HG02970 (cell line): ENCODE measurements around the gene EPB41L3.
"Not testable (repeated sequence)": the region's sequence is repeated elsewhere in the genome, so short reads cannot be mapped to it uniquely, and the experiment has no call there.

ENCODE experiments used
- ATAC-seq: cut with Tn5 transposase; IDR thresholded peaks from one replicate; pipeline ENCODE4 v1.9.1; 2021; ENCODE audit warnings: mild to moderate bottlenecking, moderate library complexity, moderate number of reproducible peaks; ENCODE audit not compliant: unreplicated experiment, low FRiP score

Gene EPB41L3

GRCh38 chr18:5503740-5504139 lies 40.1 kb downstream of the EPB41L3 start:
- no peak for ATAC-seq

DNA sequence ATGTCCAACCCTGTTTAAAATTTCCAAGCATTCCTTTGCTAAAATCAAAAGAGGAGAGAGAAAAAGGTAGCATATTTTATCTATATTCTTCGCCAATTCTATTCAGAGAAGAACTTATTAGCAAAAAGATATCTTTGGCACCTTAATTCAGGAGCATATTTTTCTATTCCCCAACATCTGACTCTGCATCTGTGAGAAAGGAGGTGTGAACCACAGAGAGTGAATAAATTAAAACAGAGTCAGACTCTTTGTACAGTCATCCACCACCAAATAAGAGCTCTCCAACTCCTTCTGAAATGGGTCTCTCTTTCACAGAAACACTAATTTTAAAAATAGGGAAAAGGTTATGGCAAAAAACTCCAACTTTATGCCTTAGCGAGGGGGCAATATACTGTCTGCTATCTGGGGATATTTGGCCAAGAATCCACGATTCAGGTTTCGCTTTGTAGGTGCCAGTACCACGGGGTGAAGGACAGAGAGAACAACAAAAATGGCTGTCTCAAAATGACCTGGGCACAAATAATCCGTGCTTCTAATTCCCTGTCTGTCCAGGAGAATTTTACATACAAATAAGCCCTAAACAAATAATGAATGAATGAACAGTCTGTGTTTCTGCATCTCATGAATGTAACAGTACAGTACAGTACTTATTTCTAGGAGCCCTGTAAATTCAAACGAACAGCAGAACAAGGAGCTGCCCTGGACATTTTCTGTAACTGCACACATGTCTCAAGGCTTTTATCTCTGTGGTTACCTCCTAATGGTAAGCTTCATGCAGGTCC lies 43.4 kb downstream of the EPB41L3 start:
- ATAC-seq = no peak

DNA sequence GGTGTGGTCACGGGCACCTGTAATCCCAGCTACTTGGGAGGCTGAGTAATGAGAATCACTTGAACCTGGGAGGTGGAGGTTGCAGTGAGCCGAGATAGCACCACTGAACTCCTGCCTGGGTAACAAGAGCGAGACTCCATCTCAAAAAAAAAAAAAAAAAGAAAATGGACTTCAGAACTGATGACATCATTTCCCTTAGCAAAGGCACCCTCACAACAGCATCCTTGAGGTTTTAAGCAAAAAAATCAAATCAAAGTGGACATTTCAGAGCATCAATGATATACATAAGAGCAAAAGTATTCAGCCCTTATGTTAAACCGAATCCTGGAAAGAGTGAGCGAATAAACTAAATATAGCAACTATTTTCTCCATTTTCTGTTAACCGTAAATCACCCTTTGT lies 45.3 kb downstream of the EPB41L3 start:
- no peak for ATAC-seq

DNA sequence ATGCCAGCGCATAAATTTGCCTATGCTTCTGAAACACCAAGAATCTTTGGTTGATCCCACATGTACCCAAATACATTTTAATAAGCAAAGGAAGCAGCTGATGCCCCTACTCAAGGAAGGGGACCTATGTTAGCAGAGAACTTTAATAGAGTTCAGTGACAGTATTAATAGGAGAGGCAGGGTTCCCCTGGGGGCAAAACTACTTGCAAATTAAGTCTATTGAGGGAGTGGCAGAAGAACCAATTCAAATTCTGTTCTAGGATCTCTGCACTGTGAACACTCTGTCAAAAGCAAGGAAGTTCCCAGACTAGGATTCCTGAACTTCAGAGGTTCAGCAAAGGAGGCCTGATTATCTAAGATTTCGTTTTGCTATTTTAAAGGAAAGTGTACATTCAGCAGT lies 47.5 kb downstream of the EPB41L3 start:
- no peak for ATAC-seq

DNA sequence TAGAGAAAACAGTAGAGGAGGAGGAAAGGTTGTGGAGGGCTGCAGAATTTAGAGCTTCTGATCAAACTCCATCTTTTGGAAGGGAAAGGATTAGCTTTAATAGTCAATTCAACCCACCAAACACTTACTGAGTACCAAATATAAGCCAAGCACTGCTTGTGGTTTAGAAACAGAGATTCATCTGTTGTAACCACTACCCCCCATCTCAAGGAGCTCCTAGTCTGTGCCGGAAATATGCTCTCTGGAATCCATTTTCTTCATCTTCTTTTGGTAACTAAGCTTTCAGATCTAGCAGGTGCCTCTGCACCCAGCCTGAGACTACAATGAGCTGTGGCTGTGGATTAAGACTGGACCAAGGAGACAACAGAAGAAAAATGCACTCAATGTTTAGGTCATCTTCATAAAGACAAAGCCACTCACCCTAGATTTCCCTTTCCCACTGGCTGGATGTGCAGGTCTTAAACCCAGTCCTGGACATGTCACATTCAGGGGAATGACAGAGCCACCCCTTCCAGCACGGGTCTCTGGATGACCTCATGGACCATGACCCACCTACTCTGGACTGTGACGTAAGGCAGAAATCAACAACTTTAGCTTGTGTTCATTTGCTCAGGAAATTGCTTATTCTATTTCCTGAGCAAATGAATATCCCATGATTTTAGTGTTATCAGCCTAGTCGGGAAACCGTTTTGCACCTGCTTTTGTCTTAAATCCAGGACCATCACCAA lies 52.9 kb downstream of the EPB41L3 start:
- no peak for ATAC-seq

DNA sequence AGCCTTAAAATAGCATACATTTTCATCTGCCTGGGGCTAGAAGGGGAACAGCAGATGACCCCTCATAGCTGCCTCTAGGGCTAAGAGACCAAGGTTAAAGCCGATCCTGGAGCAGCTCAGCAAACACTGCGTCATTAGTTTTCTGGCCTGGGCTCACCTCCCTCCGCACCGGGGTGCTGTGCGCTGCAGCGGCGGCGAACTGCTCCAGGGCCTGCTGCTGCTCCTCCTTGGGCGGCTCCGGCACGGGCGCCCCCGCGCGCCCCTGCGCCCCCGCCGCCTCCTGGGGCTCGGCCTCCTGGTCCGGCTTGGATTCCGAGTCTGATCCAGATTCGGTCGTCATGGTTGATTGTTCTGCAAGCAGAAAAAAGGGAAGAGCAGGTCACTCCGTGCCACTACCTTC lies 55.0 kb downstream of the EPB41L3 start:
- ATAC-seq = no peak

DNA sequence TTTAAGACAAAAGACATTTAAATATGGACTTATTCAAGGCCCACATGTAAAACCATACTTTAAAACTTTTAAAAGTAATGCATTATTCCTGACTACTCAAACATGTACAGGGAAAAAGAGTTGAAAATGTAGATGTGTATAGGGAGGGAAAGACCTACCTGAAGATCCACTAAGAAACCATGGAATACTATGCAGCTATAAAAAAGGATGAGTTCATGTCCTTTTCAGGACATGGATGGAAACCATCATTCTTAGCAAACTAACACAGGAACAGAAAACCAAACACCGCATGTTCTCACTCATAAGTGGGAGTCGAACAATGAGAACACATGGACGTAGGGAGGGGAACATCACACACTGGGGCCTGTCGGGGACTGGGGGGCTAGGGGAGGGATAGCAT lies 55.8 kb downstream of the EPB41L3 start:
- not testable (repeated sequence) for ATAC-seq

DNA sequence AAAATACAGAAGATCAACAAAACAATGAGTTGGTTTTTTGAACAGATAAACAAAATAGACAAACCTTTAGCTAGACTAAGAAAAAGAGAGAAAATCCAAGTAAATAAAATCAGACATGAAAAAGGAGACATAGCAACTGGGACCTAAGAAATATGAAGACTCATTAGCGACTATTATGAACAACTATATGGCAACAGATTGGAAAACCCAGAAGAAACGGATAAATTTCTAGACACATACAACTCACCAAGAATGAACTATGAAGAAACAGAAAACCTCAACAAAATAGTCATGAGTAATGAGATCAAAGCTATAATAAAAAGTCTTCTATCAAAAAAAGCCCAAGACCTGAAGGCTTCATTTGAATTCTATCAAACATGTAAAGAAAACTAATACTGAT lies 59.3 kb downstream of the EPB41L3 start:
- ATAC-seq = no peak

- ATAC-seq = no peak
These were observed 62.2 kb downstream of the EPB41L3 start for GRCh38 chr18:5481621-5482020.

GRCh38 chr18:5478261-5478660 lies 65.5 kb downstream of the EPB41L3 start:
- no peak for ATAC-seq

DNA sequence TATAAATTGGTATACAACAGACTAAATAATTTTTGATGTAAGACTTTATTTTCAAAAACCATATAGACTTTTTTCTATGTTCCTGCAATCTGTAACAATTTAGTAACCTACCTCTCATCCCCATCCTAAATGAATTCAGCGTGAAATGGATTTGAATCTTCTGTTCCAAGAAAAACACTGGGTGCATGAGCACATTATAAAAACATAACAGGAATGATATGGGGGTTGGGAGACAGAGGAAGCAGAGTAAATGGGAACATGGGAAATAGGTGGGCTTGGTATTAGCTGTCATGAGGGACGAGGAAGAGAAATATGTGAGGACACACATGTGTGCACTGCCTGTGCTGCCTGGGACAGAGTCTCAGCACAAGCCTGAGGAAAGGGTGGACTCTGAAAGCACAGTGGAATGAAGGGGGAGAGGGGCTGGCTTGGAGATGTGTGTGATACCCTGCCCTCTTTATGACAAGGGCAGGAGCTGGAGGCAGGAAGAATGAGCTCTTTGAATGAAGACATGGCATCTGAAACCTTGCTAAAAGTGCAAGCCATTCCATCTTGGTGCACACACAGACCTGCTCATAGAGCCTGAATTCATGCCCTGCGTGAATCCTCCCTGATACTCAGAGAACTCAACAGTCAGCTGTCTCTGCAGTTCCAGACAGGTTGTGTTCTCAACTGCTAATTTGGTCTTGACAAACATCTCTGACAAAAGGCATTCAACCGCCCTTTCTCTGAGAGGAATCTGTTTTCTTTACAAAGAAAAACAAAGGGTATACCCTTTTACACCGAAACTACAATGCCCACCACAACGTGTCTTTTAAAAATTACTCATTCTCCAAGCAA lies 66.6 kb downstream of the EPB41L3 start:
- no peak for ATAC-seq

DNA sequence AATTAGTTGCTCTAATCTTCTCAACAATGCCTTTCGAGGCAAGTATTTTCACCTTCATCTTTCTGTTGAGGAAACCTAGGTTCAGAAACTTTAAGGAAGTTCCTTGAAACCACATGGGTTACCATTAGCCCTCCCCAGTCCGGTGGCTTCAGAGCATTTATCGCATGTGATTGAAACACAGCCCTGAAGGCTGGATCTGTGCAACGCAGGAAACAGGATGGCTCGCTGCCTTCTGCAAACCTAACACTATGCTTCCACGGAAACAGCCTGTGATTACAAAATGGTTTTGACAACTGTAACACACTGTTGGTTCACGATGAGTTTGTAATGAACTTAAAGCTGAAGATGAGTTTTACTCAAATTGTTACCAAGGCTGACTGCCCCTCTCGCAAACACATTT lies 68.5 kb downstream of the EPB41L3 start:
- ATAC-seq = no peak

DNA sequence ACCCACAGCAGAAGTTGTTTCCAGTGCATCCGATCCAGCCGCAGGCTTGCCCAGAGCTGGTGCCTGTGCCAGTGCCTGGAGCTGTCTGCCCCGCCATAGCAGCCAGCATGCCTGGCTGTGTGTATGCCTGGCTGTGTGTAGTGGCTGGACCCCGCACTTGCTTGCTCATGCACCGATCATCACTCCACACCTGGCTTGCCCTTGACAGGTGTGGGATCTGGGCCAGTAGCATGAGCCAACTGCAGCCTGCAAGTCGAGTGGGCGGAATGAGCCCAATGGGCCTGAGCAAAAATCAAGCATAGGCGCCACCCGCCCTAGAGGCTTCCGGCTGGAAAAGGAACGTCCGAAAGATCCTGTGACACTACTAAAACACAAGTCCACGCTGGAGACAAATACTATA lies 74.5 kb downstream of the EPB41L3 start:
- no peak for ATAC-seq

DNA sequence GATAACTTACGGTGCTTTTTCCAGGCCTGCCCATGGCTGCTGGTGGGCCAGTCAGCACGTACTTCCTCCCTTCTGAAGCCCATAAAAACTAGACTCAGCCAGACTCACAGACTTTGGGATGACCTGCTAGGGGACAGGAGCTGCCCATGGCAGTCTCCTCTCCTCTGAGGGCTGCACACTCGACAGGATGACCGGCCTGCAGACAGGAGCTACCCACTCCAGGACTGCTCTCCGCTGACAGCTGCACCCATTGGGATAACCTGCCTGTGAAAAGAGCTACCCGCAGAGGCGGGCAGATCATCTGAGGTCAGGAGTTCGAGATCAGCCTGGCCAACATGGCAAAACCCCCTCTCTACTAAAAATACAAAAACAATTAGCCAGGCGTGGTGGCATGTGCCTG lies 75.4 kb downstream of the EPB41L3 start:
- no peak for ATAC-seq

DNA sequence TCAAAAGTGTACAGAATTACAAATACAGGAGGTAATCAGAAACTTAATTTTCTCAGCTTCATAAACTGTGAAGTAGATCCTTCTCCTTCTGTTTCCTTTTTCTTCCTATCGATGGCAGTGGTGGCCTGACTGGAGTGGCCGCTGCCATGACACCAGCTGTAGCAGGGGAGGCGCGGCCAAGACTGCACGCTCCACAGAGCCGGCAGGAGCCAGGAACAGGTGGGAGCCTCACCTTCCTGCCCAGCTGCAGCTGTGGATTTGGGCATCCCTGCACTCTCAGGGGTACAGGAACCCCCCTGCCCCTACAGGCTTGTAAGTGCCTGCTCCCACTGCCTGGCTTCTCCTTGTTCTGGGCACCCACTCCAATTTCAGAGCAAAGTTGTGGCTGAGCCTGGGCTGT lies 76.1 kb downstream of the EPB41L3 start:
- no peak for ATAC-seq

GRCh38 chr18:5466256-5466655 lies 77.5 kb downstream of the EPB41L3 start:
- no peak for ATAC-seq

DNA sequence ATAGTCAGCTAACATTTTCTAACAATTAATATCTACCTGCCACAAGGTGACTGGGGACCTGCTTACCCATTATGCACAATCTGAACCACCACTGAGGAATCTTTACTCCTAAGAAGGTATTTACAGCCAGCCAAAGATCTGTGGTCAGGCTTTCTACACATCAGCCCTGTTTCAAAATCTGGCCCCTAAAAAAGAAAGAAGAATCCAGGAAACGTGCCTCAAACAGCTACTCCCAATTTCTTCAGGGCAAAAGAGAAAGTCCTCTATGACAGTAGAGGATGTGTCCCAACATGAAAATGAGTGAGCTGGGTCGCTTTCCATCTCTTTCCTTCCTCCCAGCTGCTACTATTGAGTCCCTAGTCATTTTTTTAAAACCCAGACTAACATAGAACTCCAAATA lies 79.5 kb downstream of the EPB41L3 start:
- ATAC-seq = no peak

- ATAC-seq = no peak
These were observed 80.0 kb downstream of the EPB41L3 start for GRCh38 chr18:5463831-5464230.

GRCh38 chr18:5463390-5463789 lies 80.4 kb downstream of the EPB41L3 start:
- ATAC-seq = no peak

DNA sequence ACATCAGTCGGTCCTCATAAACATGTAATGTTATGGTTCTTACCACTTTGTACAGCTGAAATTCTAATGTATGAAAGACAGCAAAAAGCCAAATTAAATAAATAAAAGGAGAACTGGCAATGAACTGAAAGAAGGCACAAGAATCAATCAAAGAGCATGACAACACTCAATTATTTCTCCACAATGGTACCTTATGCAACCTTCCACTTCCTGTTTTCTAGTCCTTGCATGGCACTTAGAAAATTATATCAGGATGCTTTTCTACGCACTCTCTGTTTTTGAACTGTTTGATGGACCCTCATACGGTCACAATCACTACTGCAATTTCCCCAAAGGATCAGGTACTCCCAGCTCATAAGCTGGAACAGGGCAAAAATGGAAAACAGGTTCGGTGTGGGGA lies 81.6 kb downstream of the EPB41L3 start:
- no peak for ATAC-seq

DNA sequence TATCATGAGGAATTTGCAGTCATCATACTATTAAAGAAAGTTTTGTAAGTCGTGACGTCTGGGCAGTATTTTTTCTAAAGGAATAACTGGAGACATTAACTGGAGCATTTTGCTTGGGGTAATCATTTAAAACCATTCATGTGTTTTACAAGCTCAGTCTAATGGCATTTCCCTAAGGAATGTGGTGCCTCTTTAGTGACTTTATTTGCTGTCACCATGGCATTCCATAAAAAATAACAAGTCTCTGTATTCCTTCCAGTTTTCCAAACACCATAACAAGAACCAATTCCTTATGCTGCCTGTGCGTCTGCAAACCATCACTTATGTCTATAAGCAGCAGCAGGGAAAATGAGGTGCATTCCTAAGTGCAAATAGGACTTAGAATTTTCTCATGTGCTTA lies 82.8 kb downstream of the EPB41L3 start:
- no peak for ATAC-seq
